ENCODE data around the gene TAB2. TPM values are rescaled to one million over a fixed set of nuclear protein-coding genes. Genes with fewer than 3 reads are reported as not detected.

TAB2 gene
- total RNA-seq, 2 experiments from 2014 or later = 121 to 123 TPM

- no peaks in the 10 kb centered on the region for H3K9me3 ChIP-seq (ENCODE audit: control insufficient read depth in 1 of 2, insufficient read depth in 1 of 2, low read length in 2 of 2)
- H3K27me3 ChIP-seq (ENCODE audit: control insufficient read depth in 1 of 2, insufficient read depth in 2 of 2, low read length in 2 of 2) = no peaks in the 10 kb centered on the region
- DNase-seq (no peak), ATAC-seq (ENCODE audit: poor library complexity) (no peak)
- intact Hi-C loops (cut with DNase I, micrococcal nuclease) = no loop called here
- Mint-ChIP-seq H3K27me3 (no peaks in the 10 kb centered on the region), H3K27ac (no peak overlapping the region), H3K36me3 (ENCODE audit: low read depth) (no peaks in the 10 kb centered on the region), H3K4me1 (ENCODE audit: low read depth) (peaks cover 6% of the 10 kb centered on the region), H3K9me3 (peaks cover 3% of the 10 kb centered on the region), H3K4me3 (no peak overlapping the region)
- no peaks in the 10 kb centered on the region for H3K36me3 ChIP-seq (ENCODE audit: insufficient read depth, low read length)
- no peak overlapping the region for H3K4me3 ChIP-seq (ENCODE audit: low read length)
- TF ChIP-seq, protein P1, sequence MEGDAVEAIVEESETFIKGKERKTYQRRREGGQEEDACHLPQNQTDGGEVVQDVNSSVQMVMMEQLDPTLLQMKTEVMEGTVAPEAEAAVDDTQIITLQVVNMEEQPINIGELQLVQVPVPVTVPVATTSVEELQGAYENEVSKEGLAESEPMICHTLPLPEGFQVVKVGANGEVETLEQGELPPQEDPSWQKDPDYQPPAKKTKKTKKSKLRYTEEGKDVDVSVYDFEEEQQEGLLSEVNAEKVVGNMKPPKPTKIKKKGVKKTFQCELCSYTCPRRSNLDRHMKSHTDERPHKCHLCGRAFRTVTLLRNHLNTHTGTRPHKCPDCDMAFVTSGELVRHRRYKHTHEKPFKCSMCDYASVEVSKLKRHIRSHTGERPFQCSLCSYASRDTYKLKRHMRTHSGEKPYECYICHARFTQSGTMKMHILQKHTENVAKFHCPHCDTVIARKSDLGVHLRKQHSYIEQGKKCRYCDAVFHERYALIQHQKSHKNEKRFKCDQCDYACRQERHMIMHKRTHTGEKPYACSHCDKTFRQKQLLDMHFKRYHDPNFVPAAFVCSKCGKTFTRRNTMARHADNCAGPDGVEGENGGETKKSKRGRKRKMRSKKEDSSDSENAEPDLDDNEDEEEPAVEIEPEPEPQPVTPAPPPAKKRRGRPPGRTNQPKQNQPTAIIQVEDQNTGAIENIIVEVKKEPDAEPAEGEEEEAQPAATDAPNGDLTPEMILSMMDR (IDR thresholded peaks at IDR 0.05) = no peak
- ChIA-PET CTCF (interaction anchor here (0.6 to 3.7 kb wide), 5 partner anchors 11 to 392 kb away, joined by 3 to 14 read pairs (median 4); no protein-coding TSS in a partner anchor), POLR2A (interaction anchor here (0.7 kb wide), 1 partner anchor 102 kb away, joined by 5 read pairs; no protein-coding TSS in a partner anchor)
- H3K4me1 ChIP-seq (ENCODE audit: insufficient read depth, low read length) = no peaks in the 10 kb centered on the region
- no peak overlapping the region for H3K27ac ChIP-seq (ENCODE audit: low read depth in 1 of 2, low read length in 2 of 2)
Measured at GRCh38 chr6:149421132-149421531, 103.6 kb downstream of the TAB2 start.

DNA sequence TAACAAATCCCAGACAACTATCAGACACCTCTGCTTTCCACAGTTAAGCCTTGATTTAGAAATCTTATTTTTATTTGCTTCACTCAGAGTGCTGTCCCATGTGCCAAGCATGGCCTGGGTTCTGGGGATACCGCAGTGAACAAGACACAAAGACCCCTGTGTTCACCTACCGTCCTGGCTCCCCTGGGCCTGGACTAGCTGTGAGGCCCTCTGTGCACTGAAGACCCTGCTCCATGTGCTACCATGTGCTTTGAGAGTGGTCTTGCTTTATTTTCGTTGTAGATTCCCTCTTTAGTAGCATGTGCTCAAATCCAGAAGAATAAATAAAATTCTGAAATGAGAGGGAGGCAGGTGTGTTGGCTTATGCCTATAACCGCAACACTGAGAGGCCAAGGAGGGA lies 105.1 kb downstream of the TAB2 start:
- Mint-ChIP-seq H3K4me1 (ENCODE audit: low read depth) (peaks cover 6% of the 10 kb centered on the region), H3K4me3 (no peak overlapping the region), H3K27ac (no peak overlapping the region), H3K27me3 (no peaks in the 10 kb centered on the region), H3K9me3 (no peaks in the 10 kb centered on the region), H3K36me3 (ENCODE audit: low read depth) (no peaks in the 10 kb centered on the region)
- Histone ChIP-seq H3K27ac (ENCODE audit: low read depth in 1 of 2, low read length in 2 of 2) (no peak overlapping the region), H3K9me3 (ENCODE audit: control insufficient read depth in 1 of 2, insufficient read depth in 1 of 2, low read length in 2 of 2) (no peaks in the 10 kb centered on the region), H3K36me3 (ENCODE audit: insufficient read depth, low read length) (no peaks in the 10 kb centered on the region), H3K4me3 (ENCODE audit: low read length) (no peak overlapping the region), H3K27me3 (ENCODE audit: control insufficient read depth in 1 of 2, insufficient read depth in 2 of 2, low read length in 2 of 2) (no peaks in the 10 kb centered on the region), H3K4me1 (ENCODE audit: insufficient read depth, low read length) (no peaks in the 10 kb centered on the region)
- ChIA-PET POLR2A (no interaction called here), CTCF (interaction anchor here (2.1 kb wide), 1 partner anchor 340 kb away, joined by 5 read pairs; no protein-coding TSS in a partner anchor)
- intact Hi-C loops (cut with DNase I, micrococcal nuclease) = no loop called here
- ATAC-seq (ENCODE audit: poor library complexity) (no peak), DNase-seq (no peak)
- TF ChIP-seq, protein P1 (IDR thresholded peaks at IDR 0.05) = no peak

DNA sequence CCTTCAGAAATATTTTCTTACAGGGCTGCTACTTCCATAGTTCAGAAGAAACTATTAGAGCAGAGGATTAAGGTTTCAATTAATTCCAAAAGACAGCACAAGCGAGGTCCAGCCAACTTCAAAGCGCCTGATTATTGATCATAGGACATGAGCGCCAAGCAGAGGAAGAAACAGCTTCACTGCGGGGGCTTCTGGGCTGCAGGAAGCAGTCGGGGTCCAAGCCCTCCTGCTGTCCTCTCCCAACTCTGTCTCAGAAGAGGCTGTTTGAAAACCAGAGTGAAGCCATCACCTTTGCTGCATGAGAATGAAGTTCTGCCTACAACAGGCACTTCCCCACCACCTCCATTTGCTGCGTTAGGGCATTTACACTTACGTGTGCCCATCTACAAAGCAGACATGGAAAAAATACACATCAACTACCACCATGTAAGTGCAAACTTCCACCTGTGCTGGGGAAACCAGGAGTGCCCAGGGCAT lies 106.5 kb downstream of the TAB2 start:
- Mint-ChIP-seq H3K4me1 (ENCODE audit: low read depth) (peaks cover 6% of the 10 kb centered on the region), H3K9me3 (no peaks in the 10 kb centered on the region)
- CTCF ChIA-PET = interaction anchor here (0.9 to 2.1 kb wide), 2 partner anchors 101 to 342 kb away, joined by 3 to 5 read pairs; no protein-coding TSS in a partner anchor

More for the DNA sequence above, 106.5 kb downstream of the TAB2 start:
- intact Hi-C loops (cut with DNase I, micrococcal nuclease) = no loop called here
- Mint-ChIP-seq H3K4me3 (no peak overlapping the region), H3K27me3 (no peaks in the 10 kb centered on the region), H3K36me3 (ENCODE audit: low read depth) (no peaks in the 10 kb centered on the region), H3K27ac (no peak overlapping the region)
- H3K36me3 ChIP-seq (ENCODE audit: insufficient read depth, low read length) = no peaks in the 10 kb centered on the region
- no peaks in the 10 kb centered on the region for H3K9me3 ChIP-seq (ENCODE audit: control insufficient read depth in 1 of 2, insufficient read depth in 1 of 2, low read length in 2 of 2)
- H3K4me3 ChIP-seq (ENCODE audit: low read length) = no peak overlapping the region
- no peaks in the 10 kb centered on the region for H3K27me3 ChIP-seq (ENCODE audit: control insufficient read depth in 1 of 2, insufficient read depth in 2 of 2, low read length in 2 of 2)
- H3K27ac ChIP-seq (ENCODE audit: low read depth in 1 of 2, low read length in 2 of 2) = no peak overlapping the region
- ATAC-seq (ENCODE audit: poor library complexity) = no peak
- no peak for DNase-seq
- no peaks in the 10 kb centered on the region for H3K4me1 ChIP-seq (ENCODE audit: insufficient read depth, low read length)
- POLR2A ChIA-PET = no interaction called here
- TF ChIP-seq, protein P1 (IDR thresholded peaks at IDR 0.05) = no peak

All from CD4-positive, alpha-beta T cell (primary cell).